Stomach (tissue), 9 donors: Measurements from ENCODE around the gene S100A4. TPM values are rescaled to one million over a fixed set of nuclear protein-coding genes. Genes with fewer than 3 reads are reported as not detected.

Experiments
- DNase-seq, 2 donors: peaks; one replicate each; pipeline versions ENCODE4 v3.0.0 to v3.0.0-alpha.2; 2013 to 2019
- H3K27ac ChIP-seq, 5 donors: fragments of 200-600 bp in 4 of 5; sonication (generic) in 4 of 5; one replicate each; pipeline ENCODE4 v1.5.1; 2013 to 2019; ENCODE audit warnings: mild to moderate bottlenecking in 1 of 5, moderate library complexity in 1 of 5
- H3K27me3 ChIP-seq, 3 donors: fragments of 200-600 bp; sonication (generic); one replicate each; pipeline ENCODE4 v1.5.1; 2017 to 2019; ENCODE audit warnings: mixed run types in 1 of 3
- H3K36me3 ChIP-seq, 4 donors: fragments of 200-600 bp; sonication (generic); 1 replicate in 3 of 4; 2 replicates in 1 of 4; pipeline ENCODE4 v1.5.1; 2016 to 2019
- H3K4me1 ChIP-seq, 4 donors: fragments of 200-600 bp; sonication (generic); one replicate each; pipeline ENCODE4 v1.5.1; 2016 to 2019
- H3K4me3 ChIP-seq, 4 donors: fragments of 200-600 bp; sonication (generic) in 3 of 4; one replicate each; pipeline ENCODE4 v1.5.1; 2016 to 2019; ENCODE audit warnings: mild to moderate bottlenecking in 1 of 4
- H3K9me3 ChIP-seq, 4 donors: fragments of 200-600 bp; sonication (generic); one replicate each; pipeline ENCODE4 v1.5.1; 2016 to 2019
- EP300 ChIP-seq: sonication (generic); formaldehyde crosslinking; IDR thresholded peaks from one replicate; pipeline ENCODE4 v1.6.1; 2017; ENCODE audit warnings: antibody characterized with exemption
- POLR2A ChIP-seq, 4 donors: fragments of 450-650 bp; IDR thresholded peaks; one replicate each; pipeline ENCODE4 v1.6.1; 2016; ENCODE audit warnings: antibody characterized with exemption in 4 of 4, control low read depth in 2 of 4, mild to moderate bottlenecking in 1 of 4, moderate library complexity in 1 of 4
- POLR2AphosphoS5 ChIP-seq, 3 donors: sonication (generic); formaldehyde crosslinking; IDR thresholded peaks; one replicate each; pipeline ENCODE4 v1.6.1; 2016; ENCODE audit warnings: antibody characterized with exemption in 3 of 3
- WGBS, 5 donors: extraction: QIAGEN DNeasy Blood & Tissue Kit in 3 of 5; methylation state at CpG; one replicate each; pipeline versions ENCODE4 v1.1.5 to v1.1.7; 2013 to 2018; 5-methylcytosine and 5-hydroxymethylcytosine counted together
- intact Hi-C: fragments of 100-400 bp; cut with DNase I; formaldehyde crosslinking; loops from one replicate; pipeline ENCODE4 v1.15.1; 2023; ENCODE audit warnings: low total_unique reads
- polyA plus RNA-seq, 3 donors: library from polyadenylated mRNA; stranded (reverse); fragments of 200-250 nt; gene quantifications; one replicate each; pipeline ENCODE4 v1.2.3, GENCODE V29; 2013
- total RNA-seq, 5 donors: library from RNA; depleted of rRNA; stranded (reverse); fragments of >200 nt; gene quantifications; one replicate each; pipeline versions ENCODE4 v1.1.0 to v1.2.3, GENCODE V29; 2014 to 2016
- TF ChIP-seq, protein P1 (sequence below), 7 experiments: fragments of 450-650 bp in 4 of 7; fragments of 200-600 bp in 3 of 7; sonication (generic) in 3 of 7; IDR thresholded peaks; one replicate each; pipeline ENCODE4 v1.5.1; 2016 to 2019; ENCODE audit warnings: antibody characterized with exemption in 7 of 7, control low read depth in 2 of 7, mild to moderate bottlenecking in 1 of 7
- donor health status: healthy with polysubstance abuse.
- donor health status: Bipolar disorder and iron deficiency.
- donor health status: healthy.

Gene S100A4
- total and polyA plus RNA-seq, 8 donors, result 9.9 to 541 (median 40.1) TPM

GRCh38 chr1:153543736-153544135 is 1.9 kb downstream of the S100A4 start:
- Histone ChIP-seq H3K4me1 (peaks cover 54 to 90% (median 72%) of the 10 kb centered on the region in 4 donors), H3K27me3 (no peaks in the 10 kb centered on the region), H3K9me3 (no peaks in the 10 kb centered on the region), H3K4me3 (peak overlapping the region in 2 of 4 donors; percentile 3 to 41), H3K27ac (peak overlapping the region in 3 of 5 donors; percentile 69 to 88 (median 80)), H3K36me3 (no peaks in the 10 kb centered on the region)
- TF ChIP-seq POLR2AphosphoS5 (IDR thresholded peaks at IDR 0.05) (no peak), POLR2A (IDR thresholded peaks at IDR 0.05) (no peak), EP300 (no peak)
- TF ChIP-seq, protein P1, sequence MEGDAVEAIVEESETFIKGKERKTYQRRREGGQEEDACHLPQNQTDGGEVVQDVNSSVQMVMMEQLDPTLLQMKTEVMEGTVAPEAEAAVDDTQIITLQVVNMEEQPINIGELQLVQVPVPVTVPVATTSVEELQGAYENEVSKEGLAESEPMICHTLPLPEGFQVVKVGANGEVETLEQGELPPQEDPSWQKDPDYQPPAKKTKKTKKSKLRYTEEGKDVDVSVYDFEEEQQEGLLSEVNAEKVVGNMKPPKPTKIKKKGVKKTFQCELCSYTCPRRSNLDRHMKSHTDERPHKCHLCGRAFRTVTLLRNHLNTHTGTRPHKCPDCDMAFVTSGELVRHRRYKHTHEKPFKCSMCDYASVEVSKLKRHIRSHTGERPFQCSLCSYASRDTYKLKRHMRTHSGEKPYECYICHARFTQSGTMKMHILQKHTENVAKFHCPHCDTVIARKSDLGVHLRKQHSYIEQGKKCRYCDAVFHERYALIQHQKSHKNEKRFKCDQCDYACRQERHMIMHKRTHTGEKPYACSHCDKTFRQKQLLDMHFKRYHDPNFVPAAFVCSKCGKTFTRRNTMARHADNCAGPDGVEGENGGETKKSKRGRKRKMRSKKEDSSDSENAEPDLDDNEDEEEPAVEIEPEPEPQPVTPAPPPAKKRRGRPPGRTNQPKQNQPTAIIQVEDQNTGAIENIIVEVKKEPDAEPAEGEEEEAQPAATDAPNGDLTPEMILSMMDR (IDR thresholded peaks at IDR 0.05), result no peak
- peak in 1 of 2 donors; percentile 2 for DNase-seq
- intact Hi-C loops, result no loop called here
- 74 to 89% (median 88%) methylated on average over 4 of the region's 4 CpGs for WGBS, 5 donors

DNA sequence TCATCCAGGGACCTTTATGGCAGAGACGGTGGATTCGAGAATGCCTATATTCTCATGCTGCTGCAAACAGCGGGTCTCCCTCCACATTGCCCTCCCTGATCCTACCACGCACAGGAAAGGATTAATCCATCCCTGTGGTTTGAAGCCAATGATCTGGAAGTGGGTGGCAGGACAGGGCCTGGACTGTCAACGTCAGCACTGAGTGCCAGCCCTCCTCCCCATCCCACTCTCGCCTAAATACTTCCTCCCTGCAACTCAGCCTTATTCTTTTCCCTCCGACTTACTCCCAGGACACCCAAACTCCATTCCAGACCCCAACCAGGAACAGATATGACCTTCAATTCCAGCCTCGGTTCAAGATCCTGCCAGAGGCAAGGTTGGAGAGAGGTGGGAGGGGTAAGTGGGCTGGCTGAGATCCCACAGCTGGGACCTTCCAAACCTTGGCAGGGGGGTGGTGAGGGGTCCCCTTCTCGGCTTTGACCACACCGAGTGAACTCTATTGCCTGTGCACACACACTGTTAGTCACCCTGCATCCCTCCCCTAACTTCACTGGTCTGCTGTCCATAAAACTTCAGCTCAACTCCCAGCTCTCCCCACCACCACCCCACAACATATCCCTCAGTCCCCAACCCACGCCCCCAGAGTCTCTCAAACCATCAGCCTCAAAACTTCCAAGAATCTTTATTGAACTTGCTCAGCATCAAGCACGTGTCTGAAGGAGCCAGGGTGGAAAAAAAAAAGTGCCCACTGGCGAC is 2.5 kb downstream of the S100A4 start:
- TF ChIP-seq POLR2A (IDR thresholded peaks at IDR 0.05) (no peak), POLR2AphosphoS5 (IDR thresholded peaks at IDR 0.05) (no peak), EP300 (no peak)
- TF ChIP-seq, protein P1 (IDR thresholded peaks at IDR 0.05), result no peak
- no peaks in the 10 kb centered on the region for H3K27me3 ChIP-seq
- peak overlapping the region in 2 of 4 donors; percentile 3 to 41 for H3K4me3 ChIP-seq
- peak in 1 of 2 donors; percentile 7 for DNase-seq
- peaks cover 48 to 83% (median 67%) of the 10 kb centered on the region in 4 donors for H3K4me1 ChIP-seq
- H3K27ac ChIP-seq, result peak overlapping the region in 3 of 5 donors; percentile 60 to 88 (median 80)
- 74 to 83% (median 81%) methylated on average over 13 of the region's 13 CpGs for WGBS, 5 donors
- intact Hi-C loops, result no loop called here
- no peaks in the 10 kb centered on the region for H3K9me3 ChIP-seq
- H3K36me3 ChIP-seq, result no peaks in the 10 kb centered on the region

GRCh38 chr1:153541641-153542590 is 3.7 kb downstream of the S100A4 start:
- peak in 1 of 2 donors; percentile 70 for DNase-seq
- no peak for TF ChIP-seq POLR2AphosphoS5 (IDR thresholded peaks at IDR 0.05)
- no peak for TF ChIP-seq POLR2A (IDR thresholded peaks at IDR 0.05)
- TF ChIP-seq EP300, result no peak
- TF ChIP-seq, protein P1 (IDR thresholded peaks at IDR 0.05), result no peak
- Histone ChIP-seq H3K27ac (peak overlapping the region in 4 of 5 donors; percentile 15 to 63 (median 52)), H3K9me3 (no peaks in the 10 kb centered on the region), H3K4me3 (no peak overlapping the region), H3K27me3 (no peaks in the 10 kb centered on the region), H3K36me3 (no peaks in the 10 kb centered on the region), H3K4me1 (peaks cover 41 to 76% (median 59%) of the 10 kb centered on the region in 4 donors)
- WGBS, 5 donors, result 68 to 81% (median 79%) methylated on average over 11 to 13 of the region's 13 CpGs
- intact Hi-C loops, result no loop called here
